GM19397 (cell line): Measurements from ENCODE around the gene ASIP.

ENCODE experiments used
- ATAC-seq: cut with Tn5 transposase; IDR thresholded peaks from one replicate; pipeline ENCODE4 v1.9.1; 2021; ENCODE audit warnings: mild to moderate bottlenecking, moderate library complexity; ENCODE audit not compliant: unreplicated experiment

The ASIP gene

DNA sequence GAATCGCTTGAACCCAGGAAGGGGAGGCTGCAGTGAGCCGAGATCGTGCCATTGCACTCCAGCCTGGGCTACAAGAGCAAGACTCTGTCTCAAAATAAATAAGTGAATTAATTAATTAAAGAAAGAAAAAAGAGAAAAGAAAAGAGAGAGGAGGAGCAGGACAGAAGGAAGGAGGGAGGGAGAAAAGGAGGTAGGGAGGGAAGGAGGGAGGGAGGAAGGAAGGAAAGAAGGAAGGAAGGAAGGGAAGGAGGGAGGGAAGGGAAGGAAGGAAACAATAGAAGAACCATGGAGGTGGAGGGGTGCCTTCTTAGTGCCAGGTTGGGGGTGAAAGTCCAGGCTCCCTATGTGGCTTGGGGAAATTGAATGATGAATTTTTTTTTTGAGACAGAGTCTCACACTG lies 68.5 kb downstream of the ASIP start:
- ATAC-seq = no peak

DNA sequence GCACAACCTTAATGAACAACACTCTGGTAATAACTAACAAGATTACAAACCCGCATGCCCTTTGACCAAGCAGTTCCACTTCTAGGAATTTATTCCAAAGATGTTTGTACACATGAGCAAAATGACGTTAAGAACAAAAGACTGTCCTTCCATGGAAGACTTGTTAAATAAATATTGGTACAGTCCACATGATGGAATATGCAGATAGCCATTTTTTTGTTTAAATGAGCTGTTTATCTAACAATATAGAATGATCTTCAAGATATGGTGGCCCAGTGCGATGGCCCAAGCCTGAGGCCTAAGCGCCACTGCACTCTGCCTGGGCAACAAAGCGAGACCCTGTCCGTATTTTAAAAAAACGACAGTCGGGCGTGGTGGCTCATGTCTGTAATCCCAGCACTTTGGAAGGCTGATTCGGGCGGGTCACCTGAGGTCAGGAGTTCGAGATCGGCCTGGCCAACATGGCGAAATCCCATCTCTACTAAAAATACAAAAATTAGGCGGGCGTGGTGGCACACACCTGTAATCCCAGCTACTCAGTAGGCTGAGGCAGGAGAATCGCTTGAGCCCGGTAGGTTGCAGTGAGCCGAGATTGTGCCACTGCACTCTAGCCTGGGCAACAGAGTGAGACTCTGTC lies 69.4 kb downstream of the ASIP start:
- no peak for ATAC-seq

DNA sequence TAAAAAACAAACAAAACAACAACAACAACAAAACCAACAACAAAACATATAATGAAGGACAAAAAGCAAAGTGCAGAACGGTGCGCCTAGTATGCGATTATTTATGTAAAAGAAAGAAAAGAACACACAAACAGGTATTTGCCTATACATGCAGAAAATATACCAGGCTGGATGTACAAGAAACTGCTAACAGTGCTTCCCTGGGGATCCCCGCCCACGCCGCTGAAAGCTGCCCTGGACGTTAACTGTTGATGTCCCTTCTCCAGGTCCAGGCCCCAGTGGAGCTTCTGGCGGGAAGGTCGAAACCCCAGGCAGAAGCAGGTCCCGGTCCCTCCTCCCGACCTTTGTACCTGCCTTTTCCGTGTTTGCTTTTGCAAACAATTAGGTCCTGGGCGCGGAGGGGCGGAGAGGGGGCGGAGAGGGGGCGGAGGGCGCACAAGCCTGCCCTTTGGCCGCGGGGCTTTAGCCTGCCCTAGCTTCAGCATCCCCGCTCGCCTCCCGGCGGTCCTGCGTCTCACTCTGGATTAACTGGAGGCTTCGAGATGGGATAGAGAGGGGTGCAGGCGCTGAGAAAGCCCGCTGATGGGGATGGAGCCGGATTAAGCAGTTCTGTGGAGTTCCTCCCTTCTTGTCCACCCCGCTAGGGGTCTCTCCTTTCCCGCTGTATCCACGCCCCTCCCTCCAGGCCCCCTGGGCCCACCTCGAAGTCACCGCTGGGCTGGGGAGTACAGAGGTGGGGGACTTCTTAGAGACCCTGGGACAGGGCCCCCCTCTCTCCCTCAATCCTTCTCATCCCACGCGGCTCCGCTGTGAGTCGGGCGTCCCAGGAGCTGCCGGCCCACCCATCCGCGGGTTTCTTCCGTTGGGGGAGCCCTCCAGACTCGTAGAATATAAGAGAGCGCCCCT lies 70.1 kb downstream of the ASIP start:
- ATAC-seq = no peak

DNA sequence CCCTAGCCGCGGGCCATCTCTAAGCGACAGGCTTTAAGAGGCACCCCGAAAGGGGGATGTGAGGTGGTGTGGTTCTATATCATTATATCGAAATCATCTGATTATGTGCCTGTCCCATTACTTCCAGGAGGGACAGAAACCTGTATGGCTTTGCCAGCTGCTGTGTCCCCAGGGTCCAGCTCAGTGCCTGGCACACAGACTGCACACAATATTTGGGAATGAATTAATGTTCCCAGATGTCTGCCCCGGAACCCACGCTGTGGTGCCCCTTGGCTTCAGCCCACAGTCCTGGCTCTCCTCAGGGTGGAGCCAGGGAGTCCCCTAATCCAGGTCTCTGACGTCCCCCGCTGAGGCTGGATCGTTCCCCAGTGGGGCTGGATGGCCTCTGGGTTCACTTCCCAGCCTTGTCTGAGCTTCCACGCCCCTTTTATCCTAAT lies 70.8 kb downstream of the ASIP start:
- no peak for ATAC-seq

DNA sequence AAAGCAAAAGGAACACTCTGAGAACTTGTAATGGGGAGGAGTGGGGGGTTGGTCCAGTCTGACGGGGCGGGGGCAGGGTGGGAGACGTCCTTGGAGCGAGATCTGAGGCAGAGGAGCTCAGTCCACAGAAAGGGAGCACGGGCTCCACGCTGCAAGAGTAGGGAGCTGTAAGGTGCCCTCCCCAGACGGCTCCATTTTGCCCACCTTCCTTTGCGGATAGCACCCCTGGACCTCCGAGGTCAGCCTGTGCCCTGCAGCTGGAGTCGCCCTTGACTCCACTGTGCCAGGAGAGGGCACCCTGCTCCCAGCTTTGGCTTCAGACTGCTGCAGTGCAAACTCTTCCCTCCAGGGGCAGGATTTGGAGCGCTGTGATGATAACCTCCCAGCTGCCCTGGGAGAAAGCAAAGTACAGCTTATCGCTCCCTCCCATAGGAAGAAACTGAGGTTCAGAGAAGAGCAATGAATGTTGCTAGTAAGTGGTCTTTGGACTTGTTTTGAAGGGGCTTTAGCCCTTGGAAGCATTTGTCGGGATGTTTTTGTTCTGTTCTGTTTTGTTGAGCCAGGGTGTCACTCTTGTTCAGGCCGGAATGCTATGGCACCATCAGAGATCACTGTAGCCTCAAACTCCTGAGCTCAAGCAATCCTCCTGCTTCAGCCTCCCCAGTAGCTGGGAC lies 71.5 kb downstream of the ASIP start:
- ATAC-seq = peak; percentile 92

DNA sequence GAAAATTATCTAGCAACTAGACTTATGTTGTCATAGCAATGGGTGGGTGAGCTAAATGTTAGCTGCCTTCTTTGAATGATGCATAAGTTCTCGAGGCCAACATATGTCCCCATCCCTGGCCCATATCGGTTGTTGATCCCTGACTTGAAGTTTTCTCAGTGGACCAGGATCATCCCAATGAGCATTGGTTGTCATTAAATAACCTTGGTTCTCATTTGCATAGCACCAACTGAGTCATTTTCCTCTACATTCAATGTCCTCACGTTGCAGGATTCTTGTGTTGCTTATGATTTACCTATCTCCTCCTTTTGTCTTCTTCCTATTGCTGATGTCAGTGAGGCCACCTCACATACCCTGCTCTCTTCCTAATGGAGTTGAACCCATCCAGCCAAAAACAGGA lies 74.0 kb downstream of the ASIP start:
- no peak for ATAC-seq

DNA sequence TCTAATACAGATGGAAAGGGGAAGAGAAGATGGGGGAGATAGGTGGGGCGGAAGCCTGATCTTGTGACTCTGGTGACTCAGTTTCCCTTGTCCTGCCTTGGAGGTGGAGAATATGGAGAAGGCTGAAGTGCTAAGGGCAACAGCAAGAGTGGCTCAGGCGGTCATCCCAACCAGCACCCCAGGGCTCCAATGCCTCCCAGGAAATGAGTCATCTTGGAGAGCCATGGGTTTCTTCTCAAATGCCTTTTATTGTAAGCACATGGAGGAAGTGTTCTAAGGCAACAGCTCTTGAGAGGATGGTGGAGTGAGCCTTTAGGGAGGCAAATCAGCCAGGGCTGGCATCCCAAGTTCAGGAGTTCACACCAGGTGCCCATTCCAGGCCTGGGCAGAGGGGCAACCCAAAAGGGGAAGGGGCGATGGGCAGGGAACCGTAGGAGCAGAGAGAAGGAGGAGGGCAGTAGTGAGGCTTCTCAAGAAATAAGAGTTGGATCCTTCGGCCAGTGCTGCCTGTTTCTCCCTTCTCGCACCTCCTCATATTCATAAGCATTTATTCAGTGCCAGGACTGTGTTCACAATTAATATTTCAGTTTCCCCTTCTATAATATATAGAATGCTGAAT lies 75.1 kb downstream of the ASIP start:
- no peak for ATAC-seq
